SK-N-SH (cell line): ENCODE measurements around the gene GEMIN8. TPM values are rescaled to one million over a fixed set of nuclear protein-coding genes. Genes with fewer than 3 reads are reported as not detected.

ENCODE experiments used
- CTCF ChIA-PET: fragments of 300-600, 350-600 bp; formaldehyde crosslinking; extraction: SDS; loops from one replicate; lab custom pipeline; 2021; lab: Yijun Ruan, JAX
- POLR2A ChIA-PET: fragments of 350-600 bp; sonication (Branson Sonifier 250); formaldehyde crosslinking; extraction: SDS; loops from one replicate; lab custom pipeline; 2020; ENCODE audit warnings: antibody characterized with exemption, inconsistent platforms; lab: Yijun Ruan, JAX
- DNase-seq: peaks from one replicate; pipeline ENCODE4 v3.0.0; 2012
- H2AFZ ChIP-seq: fragments of 200-600 bp; sonication (generic); 2 replicates; pipeline ENCODE4 v1.8.1; 2016; ENCODE audit warnings: antibody characterized with exemption, mild to moderate bottlenecking, low read depth
- H3F3A ChIP-seq: fragments of 200-600 bp; sonication (generic); replicated peaks from 2 replicates; pipeline ENCODE3; 2016; ENCODE audit warnings: antibody characterized with exemption, mild to moderate bottlenecking; ENCODE audit not compliant: insufficient read depth
- H3K27ac ChIP-seq, 2 experiments: fragments of 200-500 bp in 1 of 2; fragments of 200-600 bp in 1 of 2; sonication (Bioruptor generic) in 1 of 2; sonication (generic), shearing (Covaris generic) in 1 of 2; 2 replicates each; pipeline versions ENCODE4 v1.5.1 to v1.6.1; 2014 to 2016; ENCODE audit warnings: low read depth in 2 of 2, inconsistent platforms in 1 of 2, low read length in 1 of 2, mild to moderate bottlenecking in 1 of 2, mixed read lengths in 1 of 2
- H3K27me3 ChIP-seq: fragments of 200-600 bp; sonication (generic), shearing (Covaris generic); 2 replicates; pipeline ENCODE4 v1.6.1; 2016; ENCODE audit warnings: mixed run types; ENCODE audit not compliant: insufficient read depth
- H3K36me3 ChIP-seq, 2 experiments: fragments of 200-500 bp in 1 of 2; fragments of 200-600 bp in 1 of 2; sonication (Bioruptor generic) in 1 of 2; sonication (generic) in 1 of 2; replicated peaks in 1 of 2; 2 replicates each; pipeline versions ENCODE3 to v1.5.1; 2014 to 2016; ENCODE audit warnings: low read length in 1 of 2, mild to moderate bottlenecking in 1 of 2; ENCODE audit not compliant: insufficient read depth in 2 of 2, control insufficient read depth in 1 of 2
- H3K4me1 ChIP-seq, 2 experiments: fragments of 200-500 bp in 1 of 2; fragments of 200-600 bp in 1 of 2; sonication (Bioruptor generic) in 1 of 2; sonication (generic), shearing (Covaris generic) in 1 of 2; 2 replicates each; pipeline versions ENCODE4 v1.5.1 to v1.6.1; 2014 to 2016; ENCODE audit warnings: low read depth in 1 of 2, low read length in 1 of 2, mixed run types in 1 of 2; ENCODE audit not compliant: insufficient read depth in 2 of 2, control insufficient read depth in 1 of 2
- H3K4me2 ChIP-seq: fragments of 200-600 bp; sonication (generic), shearing (Covaris generic); 2 replicates; pipeline ENCODE4 v1.6.1; 2017; ENCODE audit warnings: mixed run types
- H3K4me3 ChIP-seq, 2 experiments: fragments of 200-500 bp in 1 of 2; fragments of 200-600 bp in 1 of 2; sonication (Bioruptor generic) in 1 of 2; sonication (generic), shearing (Covaris generic) in 1 of 2; 2 replicates each; pipeline versions ENCODE4 v1.5.1 to v1.8.1; 2014 to 2016; ENCODE audit warnings: low read depth in 2 of 2, inconsistent platforms in 1 of 2, low read length in 1 of 2, mild to moderate bottlenecking in 1 of 2, mixed read lengths in 1 of 2, moderate library complexity in 1 of 2
- H3K79me2 ChIP-seq: fragments of 200-600 bp; sonication (generic); 2 replicates; pipeline ENCODE4 v1.8.1; 2017; ENCODE audit warnings: mild to moderate bottlenecking; ENCODE audit not compliant: insufficient read depth
- H3K9ac ChIP-seq: fragments of 200-600 bp; sonication (generic); 2 replicates; pipeline ENCODE4 v1.6.1; 2017; ENCODE audit warnings: mixed run types
- H3K9me2 ChIP-seq: fragments of 200-600 bp; sonication (generic); 2 replicates; pipeline ENCODE4 v1.6.1; 2017; ENCODE audit warnings: mixed run types
- H3K9me3 ChIP-seq: fragments of 200-600 bp; sonication (generic); 2 replicates; pipeline ENCODE4 v1.6.1; 2017; ENCODE audit warnings: mixed run types, mild to moderate bottlenecking, moderate library complexity
- H4K20me1 ChIP-seq: fragments of 200-600 bp; sonication (generic); 2 replicates; pipeline ENCODE4 v1.6.1; 2017; ENCODE audit warnings: mild to moderate bottlenecking, mixed run types; ENCODE audit not compliant: insufficient read depth
- CHD2 ChIP-seq: fragments of 150-350 bp; IDR thresholded peaks from 2 replicates; pipeline ENCODE4 v1.6.1; 2018; ENCODE audit warnings: low read length; ENCODE audit not compliant: partially characterized antibody
- CTCF ChIP-seq: fragments of 200-600 bp; sonication (generic); IDR thresholded peaks from 2 replicates; pipeline ENCODE4 v1.6.1; 2017; ENCODE audit warnings: antibody characterized with exemption, mild to moderate bottlenecking, moderate library complexity
- ELF1 ChIP-seq: IDR thresholded peaks from 2 replicates; pipeline ENCODE4 v1.4.0; 2012
- EP300 ChIP-seq, 2 experiments: IDR thresholded peaks; 2 replicates each; pipeline versions ENCODE4 v1.4.0 to v1.6.1; 2012; ENCODE audit warnings: borderline replicate concordance in 1 of 2, low read depth in 1 of 2, low read length in 1 of 2
- FOSL2 ChIP-seq: IDR thresholded peaks from 2 replicates; pipeline ENCODE4 v1.4.0; 2012; ENCODE audit warnings: low read depth, mild to moderate bottlenecking, moderate library complexity, borderline replicate concordance
- MAX ChIP-seq: IDR thresholded peaks from 2 replicates; pipeline ENCODE4 v1.4.0; 2012; ENCODE audit warnings: low read depth
- NFIC ChIP-seq: IDR thresholded peaks from 2 replicates; pipeline ENCODE4 v1.4.0; 2012; ENCODE audit warnings: borderline replicate concordance
- NRF1 ChIP-seq: IDR thresholded peaks from 2 replicates; pipeline ENCODE4 v1.6.1; 2012; ENCODE audit warnings: low read depth, mild to moderate bottlenecking, low read length
- RAD21 ChIP-seq: IDR thresholded peaks from 2 replicates; pipeline ENCODE4 v1.6.1; 2012; ENCODE audit warnings: mild to moderate bottlenecking, low read length
- RCOR1 ChIP-seq: fragments of 150-350 bp; IDR thresholded peaks from 2 replicates; pipeline ENCODE4 v1.6.1; 2017; ENCODE audit warnings: antibody characterized with exemption, low read length
- REST ChIP-seq: IDR thresholded peaks from 2 replicates; pipeline ENCODE4 v1.6.1; 2012; ENCODE audit warnings: mild to moderate bottlenecking, low read depth, low read length, moderate library complexity
- SIN3A ChIP-seq: IDR thresholded peaks from 2 replicates; pipeline ENCODE4 v1.6.1; 2012; ENCODE audit warnings: low read depth, mild to moderate bottlenecking, low read length, moderate library complexity, borderline replicate concordance
- SMC3 ChIP-seq: IDR thresholded peaks from 2 replicates; pipeline ENCODE4 v1.6.1; 2012; ENCODE audit warnings: low read depth, low read length, improper control_type of control experiment
- TAF1 ChIP-seq: IDR thresholded peaks from 2 replicates; pipeline ENCODE4 v1.6.1; 2012; ENCODE audit warnings: low read depth, mild to moderate bottlenecking, low read length, moderate library complexity, borderline replicate concordance
- TCF12 ChIP-seq: IDR thresholded peaks from 2 replicates; pipeline ENCODE4 v1.4.0; 2012
- TEAD4 ChIP-seq: IDR thresholded peaks from 2 replicates; pipeline ENCODE4 v1.4.0; 2012; ENCODE audit warnings: mild to moderate bottlenecking, borderline replicate concordance; ENCODE audit not compliant: insufficient read depth
- USF1 ChIP-seq: IDR thresholded peaks from 2 replicates; pipeline ENCODE4 v1.4.0; 2012; ENCODE audit warnings: low read depth, borderline replicate concordance
- YY1 ChIP-seq: IDR thresholded peaks from 2 replicates; pipeline ENCODE4 v1.4.0; 2012; ENCODE audit warnings: low read depth, mild to moderate bottlenecking
- whole genome bisulfite sequencing: methylation state at CpG from one replicate; pipeline ENCODE4 v1.1.6; 2017; ENCODE audit warnings: low lambda C conversion rate; 5-methylcytosine and 5-hydroxymethylcytosine counted together
- polyA plus RNA-seq, 3 experiments: library from polyadenylated mRNA; depleted of rRNA; stranded (reverse); fragments of >200 nt; gene quantifications; 2 replicates each; pipeline ENCODE4 v1.2.3, GENCODE V29; 2012

The GEMIN8 gene
- polyA plus RNA-seq, 1 of the 3 experiments (the other 2 are of a cell fraction) = 69.8 TPM

- Histone ChIP-seq H4K20me1 (no peaks in the 10 kb centered on the region), H3K27ac (no peak overlapping the region), H3F3A (peaks cover 4% of the 10 kb centered on the region), H2AFZ (no peak overlapping the region), H3K36me3 (peaks cover 3 to 11% of the 10 kb centered on the region in 2 experiments), H3K4me2 (no peak overlapping the region), H3K9me3 (no peaks in the 10 kb centered on the region), H3K9me2 (no peaks in the 10 kb centered on the region), H3K9ac (no peak overlapping the region), H3K27me3 (no peaks in the 10 kb centered on the region), H3K79me2 (no peaks in the 10 kb centered on the region), H3K4me1 (no peaks in the 10 kb centered on the region), H3K4me3 (no peak overlapping the region)
- 89% methylated on average over 4 of the region's 4 CpGs for whole genome bisulfite sequencing
- DNase-seq = no peak
- TF ChIP-seq REST (no peak), CTCF (no peak), SMC3 (no peak), SIN3A (no peak), TEAD4 (no peak), RAD21 (no peak), NRF1 (no peak), NFIC (no peak), TCF12 (no peak), USF1 (no peak), FOSL2 (no peak), EP300 (IDR thresholded peaks at IDR 0.05; ENCODE audit: borderline replicate concordance in 1 of 2, low read depth in 1 of 2, low read length in 1 of 2) (no peak), CHD2 (no peak), MAX (no peak), YY1 (no peak), RCOR1 (no peak), TAF1 (no peak), ELF1 (no peak)
- ChIA-PET POLR2A (no interaction called here), CTCF (interaction anchor here (1.6 kb wide), 1 partner anchor 10 kb away, joined by 4 read pairs; no protein-coding TSS in a partner anchor)
These were observed 26.7 kb downstream of the GEMIN8 start for GRCh38 chrX:14003028-14003427.
